ENCODE results near the gene HMGXB4.

The HMGXB4 gene

GRCh38 chr22:35312198-35313059, 55.1 kb downstream of the HMGXB4 start:
- DNase-seq = no peak

GRCh38 chr22:35313311-35314121, 56.2 kb downstream of the HMGXB4 start:
- DNase-seq = peak; percentile 3

DNA sequence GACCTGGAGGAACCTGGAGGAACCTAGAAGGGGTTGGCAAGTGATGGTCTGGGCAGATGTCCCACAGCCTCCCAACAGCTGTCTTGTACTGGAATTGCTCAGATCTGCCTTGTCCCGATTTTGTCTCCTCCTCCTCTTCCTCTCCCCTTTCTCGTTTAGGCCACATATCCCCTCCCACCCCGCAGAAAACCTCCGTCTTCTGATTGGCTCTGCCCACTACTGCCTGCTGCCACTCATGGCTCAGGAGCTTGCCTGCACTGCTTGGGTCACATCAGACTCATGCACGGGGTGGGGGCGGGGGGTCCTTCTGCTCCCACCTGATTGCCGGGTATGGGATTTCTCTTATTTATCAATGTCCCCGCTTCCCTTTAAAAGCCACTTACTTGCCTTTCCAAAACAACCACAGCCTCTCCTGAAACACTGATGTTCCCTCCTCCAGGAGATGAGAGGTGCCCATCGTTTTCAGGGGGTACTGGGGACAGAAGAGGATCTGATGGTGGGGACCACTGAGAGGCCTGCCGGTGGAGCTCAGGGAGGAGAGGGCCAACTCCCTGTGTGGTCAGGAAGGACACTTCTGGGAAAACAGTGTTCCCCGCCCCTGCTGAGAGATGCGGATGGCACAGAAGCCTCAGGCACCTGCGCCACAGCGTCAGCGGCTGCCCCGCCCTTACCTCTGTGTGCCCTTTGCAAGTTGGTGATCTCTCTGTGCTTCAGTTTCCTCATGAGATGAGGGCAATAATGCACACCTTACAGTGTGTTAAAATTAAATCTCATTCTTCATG, 57.1 kb downstream of the HMGXB4 start:
- no peak for DNase-seq

DNA sequence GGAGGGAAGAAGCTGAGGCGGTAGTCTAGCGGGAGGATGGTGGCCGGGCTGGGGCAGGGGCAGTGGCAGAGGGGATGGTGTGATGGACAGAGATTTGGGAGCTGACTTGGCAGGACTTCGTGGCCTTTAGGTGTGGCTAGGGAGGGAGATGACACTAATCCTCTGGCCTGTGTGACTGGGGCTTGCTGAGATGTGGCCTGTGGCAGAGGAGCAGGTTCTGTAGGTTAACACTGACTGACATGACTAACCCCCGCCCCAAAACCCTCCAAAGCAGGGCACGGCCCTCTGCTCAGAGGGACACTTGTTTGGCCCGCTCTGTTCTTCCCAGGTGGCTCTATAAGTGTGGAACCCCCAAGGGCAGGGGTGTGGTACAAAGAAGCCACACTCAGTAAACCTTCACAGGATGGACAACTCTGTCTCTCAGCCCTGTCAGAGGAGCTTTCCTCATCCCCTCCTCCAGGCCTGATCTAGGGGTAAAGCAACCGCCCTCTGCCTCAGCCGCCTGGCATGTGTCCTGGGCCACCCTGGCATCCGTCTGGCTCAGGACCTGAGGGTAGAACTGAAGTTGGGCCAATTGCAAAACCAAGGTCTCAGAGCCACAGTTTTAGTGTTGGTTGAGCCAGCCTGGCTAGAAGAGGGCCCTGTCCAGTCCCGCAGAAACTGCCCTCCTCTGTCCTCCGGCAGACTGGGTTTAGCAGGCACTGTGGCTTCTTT, 58.0 kb downstream of the HMGXB4 start:
- DNase-seq = no peak

DNA sequence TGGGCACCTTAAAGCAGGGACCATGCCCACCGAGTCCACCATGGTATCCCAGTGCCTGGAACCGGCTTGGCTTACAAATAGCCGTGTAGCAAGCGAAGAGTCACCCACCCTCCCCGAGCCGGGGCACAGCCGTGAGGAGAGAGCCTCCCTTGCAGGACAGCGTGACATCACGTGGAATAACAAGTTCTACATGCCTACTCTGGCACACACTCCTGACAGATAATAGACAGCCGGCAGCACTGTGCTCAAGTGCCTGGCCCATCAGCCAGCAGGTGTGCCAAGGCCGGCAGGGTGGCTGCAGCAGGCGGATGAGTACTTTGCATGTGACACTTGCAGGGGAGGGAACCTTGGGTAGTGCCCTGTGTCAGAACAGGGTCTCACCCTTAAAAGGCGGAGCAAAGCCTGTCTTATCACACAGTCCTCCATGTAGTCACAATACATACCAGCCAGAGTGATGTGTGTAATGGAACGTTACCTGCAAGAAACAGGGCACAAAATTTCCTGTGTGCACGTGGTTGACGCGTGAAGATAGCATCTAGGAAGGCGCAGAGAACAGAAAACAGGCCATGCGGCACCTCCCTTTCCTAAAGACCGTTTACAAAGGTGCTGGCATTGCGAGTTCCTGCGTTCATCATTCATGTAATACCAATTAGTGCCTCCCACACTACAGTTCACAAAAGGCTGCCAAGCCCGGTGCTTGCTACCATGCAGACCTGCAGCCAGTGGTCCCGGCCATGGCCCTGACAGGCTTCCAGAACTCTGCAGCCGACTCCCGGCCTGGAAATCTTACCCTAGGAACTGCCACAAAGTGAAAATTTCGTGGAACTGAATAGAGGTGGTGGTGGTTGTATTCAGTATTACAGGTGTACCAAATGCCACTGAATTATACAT, 58.8 kb downstream of the HMGXB4 start:
- DNase-seq = peak; percentile 85

- DNase-seq = no peak
These were observed 59.5 kb downstream of the HMGXB4 start for GRCh38 chr22:35316751-35317150.

DNA sequence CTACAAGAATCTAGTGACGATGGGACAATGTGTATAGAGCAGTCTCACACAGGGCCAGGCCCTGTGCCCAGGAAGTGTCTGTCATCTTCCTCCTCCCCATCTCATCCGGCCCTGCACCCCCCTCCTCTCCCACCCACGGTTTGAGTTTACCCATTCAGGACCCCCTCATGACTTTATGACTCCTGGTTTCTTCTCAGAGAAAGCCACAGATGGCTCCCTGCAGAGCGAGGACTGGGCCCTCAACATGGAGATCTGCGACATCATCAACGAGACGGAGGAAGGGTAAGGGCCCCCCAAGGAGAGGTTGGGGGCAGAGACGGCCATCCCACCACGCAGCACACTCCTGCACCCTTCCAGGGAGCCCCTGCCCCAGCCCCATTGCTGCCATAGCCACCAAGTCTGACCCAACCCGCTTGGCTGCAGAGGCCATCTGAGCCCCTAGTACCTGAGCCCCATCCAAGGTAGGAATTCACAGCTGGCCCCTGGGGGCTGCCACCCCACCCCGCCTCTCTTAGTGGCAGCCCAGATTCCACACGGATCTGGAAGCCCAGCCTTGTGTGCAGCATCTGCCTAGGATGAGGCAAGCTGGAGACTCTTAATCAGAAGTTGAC, 60.5 kb downstream of the HMGXB4 start:
- no peak for DNase-seq

- no peak for DNase-seq
These were observed 61.3 kb downstream of the HMGXB4 start for GRCh38 chr22:35318346-35319215.

DNA sequence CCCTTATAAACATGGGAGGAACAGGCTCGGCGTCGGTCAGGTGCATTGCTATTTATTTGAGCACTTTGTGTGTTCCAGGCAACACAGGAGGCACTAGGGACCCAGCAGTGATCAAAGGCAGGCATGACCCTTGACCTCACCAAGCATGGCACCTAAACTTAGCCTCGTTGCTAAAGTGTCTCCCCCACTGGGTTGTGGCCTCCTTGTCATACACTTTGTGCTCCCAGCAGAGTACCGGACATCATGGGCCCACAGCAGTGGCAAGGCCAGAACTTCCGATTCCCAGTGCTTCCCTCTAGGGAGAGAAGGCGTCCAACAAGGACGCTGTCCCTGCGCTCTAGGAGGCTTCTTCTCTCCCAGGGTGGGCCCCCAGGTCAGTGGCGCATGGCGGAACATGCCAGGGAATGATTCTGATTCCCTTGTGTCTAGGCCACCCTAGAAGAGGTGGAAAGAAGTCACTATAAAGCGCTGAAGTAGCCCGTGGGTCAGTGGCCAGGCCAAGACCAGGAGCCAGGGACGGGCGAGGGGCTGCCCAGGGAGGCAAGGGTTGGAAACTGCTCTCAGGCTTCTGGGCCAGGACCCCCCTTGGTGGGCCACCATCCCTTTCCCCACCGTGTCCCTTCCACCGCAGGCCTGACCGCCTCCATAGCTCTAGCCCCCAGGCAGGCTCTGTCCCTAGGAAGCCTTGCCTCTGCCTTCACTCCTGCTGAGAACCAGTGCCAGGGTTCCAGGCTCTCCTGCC, 62.1 kb downstream of the HMGXB4 start:
- DNase-seq = no peak

GRCh38 chr22:35322126-35322525, 64.8 kb downstream of the HMGXB4 start:
- DNase-seq = no peak

DNA sequence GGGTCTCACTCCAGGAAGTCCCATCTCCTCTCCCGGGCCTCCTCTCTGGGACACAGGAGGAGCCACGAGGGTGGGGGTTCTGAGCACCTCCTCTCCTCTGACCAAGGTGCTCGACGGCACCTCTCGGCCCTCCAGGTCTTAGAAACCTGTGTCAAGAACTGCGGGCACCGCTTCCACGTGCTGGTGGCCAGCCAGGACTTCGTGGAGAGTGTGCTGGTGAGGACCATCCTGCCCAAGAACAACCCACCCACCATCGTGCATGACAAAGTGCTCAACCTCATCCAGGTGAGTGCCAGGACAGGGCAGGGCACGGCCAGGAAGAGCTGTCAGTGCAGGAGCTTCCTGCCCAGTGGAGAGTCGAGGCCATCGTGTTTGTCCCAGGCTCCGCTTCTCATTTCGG, 65.6 kb downstream of the HMGXB4 start:
- DNase-seq = no peak

GRCh38 chr22:35323305-35323704, 66.0 kb downstream of the HMGXB4 start:
- no peak for DNase-seq

DNA sequence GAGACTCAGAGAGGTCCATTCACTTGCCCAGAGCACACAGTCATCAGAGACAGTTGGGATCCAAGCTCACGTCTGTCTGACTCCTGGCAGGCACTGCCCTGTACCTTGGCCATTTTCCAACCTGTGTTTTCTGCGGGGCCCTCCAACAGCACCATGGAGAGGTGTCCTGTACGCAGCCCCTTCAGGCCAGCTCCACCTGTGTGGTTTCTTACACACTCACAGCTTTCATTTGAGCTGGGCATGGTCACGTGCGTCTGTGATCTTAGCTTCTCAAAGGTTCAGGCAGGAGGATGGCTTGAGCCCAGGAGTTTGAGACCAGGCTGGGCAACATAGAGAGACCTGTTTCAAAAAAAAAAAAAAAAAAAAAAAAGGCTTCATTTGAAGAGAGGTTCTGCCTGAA, 66.8 kb downstream of the HMGXB4 start:
- no peak for DNase-seq

GRCh38 chr22:35324762-35325161, 67.5 kb downstream of the HMGXB4 start:
- no peak for DNase-seq

GRCh38 chr22:35325209-35325608, 67.9 kb downstream of the HMGXB4 start:
- DNase-seq = no peak

DNA sequence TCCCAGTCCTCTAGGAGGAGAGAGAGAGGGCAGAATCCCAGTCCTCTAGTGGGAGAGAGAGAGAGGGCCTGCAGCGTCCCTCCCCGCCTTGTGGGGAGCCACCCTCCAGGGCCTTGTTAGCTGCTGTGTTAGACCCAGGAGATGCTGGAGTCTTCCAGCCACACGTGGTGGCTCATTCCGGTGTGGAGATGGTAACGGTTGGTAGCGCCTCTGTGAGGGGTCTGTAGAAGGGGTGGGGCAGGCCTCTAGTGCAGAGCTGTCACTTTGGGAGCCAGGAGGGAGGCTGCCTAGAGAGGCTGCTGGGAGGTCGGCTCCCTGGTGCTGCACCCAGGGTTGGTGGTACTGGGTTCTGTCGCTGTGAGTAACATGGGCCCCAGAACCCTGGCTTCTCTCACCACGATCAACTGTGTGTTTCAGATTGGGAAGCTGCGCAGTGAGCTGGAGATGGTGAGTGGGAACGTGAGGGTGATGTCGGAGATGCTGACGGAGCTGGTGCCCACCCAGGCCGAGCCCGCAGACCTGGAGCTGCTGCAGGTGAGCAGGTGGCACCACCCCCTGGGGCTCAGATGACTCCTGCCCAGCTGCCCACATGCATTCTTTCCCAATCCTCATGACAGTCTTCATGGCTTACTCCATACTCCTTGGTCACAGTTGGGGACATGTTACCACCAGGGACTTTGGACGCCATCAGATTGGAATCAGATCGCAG, 69.7 kb downstream of the HMGXB4 start:
- no peak for DNase-seq

GRCh38 chr22:35327690-35328471, 70.6 kb downstream of the HMGXB4 start:
- DNase-seq = no peak

GRCh38 chr22:35328472-35328885, 71.2 kb downstream of the HMGXB4 start:
- no peak for DNase-seq

All from NCI-H1105 (cell line).